Heart left ventricle (tissue), 16 donors: ENCODE data around the gene GNAT1. TPM values are rescaled to one million over a fixed set of nuclear protein-coding genes. Genes with fewer than 3 reads are reported as not detected.
A peak's percentile ranks its signal among the peaks of the same experiment; 100 is the strongest.

Experiments
- ATAC-seq, 4 donors: fragments of 200-7000 bp; cut with Tn5 transposase; one replicate each; pipeline ENCODE4 v1.9.1; 2020 to 2022; ENCODE audit warnings: moderate library complexity in 4 of 4, mild to moderate bottlenecking in 3 of 4, moderate number of reproducible peaks in 1 of 4
- DNase-seq, 5 donors: peaks; one replicate each; pipeline ENCODE4 v3.0.0-alpha.2; 2020
- H3K27ac ChIP-seq, 12 donors: fragments of 200-600 bp; sonication (generic) in 4 of 12; one replicate each; pipeline versions ENCODE4 v1.5.0 to v1.8.0; 2016 to 2022; ENCODE audit warnings: mild to moderate bottlenecking in 2 of 12
- H3K27me3 ChIP-seq, 9 donors: fragments of 200-600 bp; sonication (generic) in 2 of 9; one replicate each; pipeline versions ENCODE4 v1.5.1 to v1.8.0; 2016 to 2022; ENCODE audit warnings: mild to moderate bottlenecking in 3 of 9
- H3K36me3 ChIP-seq, 9 donors: fragments of 200-600 bp; sonication (generic) in 2 of 9; one replicate each; pipeline versions ENCODE4 v1.5.0 to v1.8.0; 2018 to 2022; ENCODE audit warnings: mild to moderate bottlenecking in 2 of 9
- H3K4me1 ChIP-seq, 12 donors: fragments of 200-600 bp; sonication (generic) in 4 of 12; one replicate each; pipeline versions ENCODE4 v1.5.0 to v1.8.0; 2016 to 2022; ENCODE audit warnings: mild to moderate bottlenecking in 3 of 12
- H3K4me3 ChIP-seq, 12 donors: fragments of 200-600 bp; sonication (generic) in 4 of 12; one replicate each; pipeline versions ENCODE4 v1.5.0 to v1.8.0; 2017 to 2022; ENCODE audit warnings: mild to moderate bottlenecking in 9 of 12, moderate library complexity in 4 of 12
- H3K9me3 ChIP-seq, 12 donors: fragments of 200-600 bp; sonication (generic) in 4 of 12; one replicate each; pipeline versions ENCODE4 v1.5.0 to v1.8.0; 2016 to 2022; ENCODE audit warnings: mild to moderate bottlenecking in 1 of 12
- POLR2A ChIP-seq, 2 donors: fragments of 450-650 bp; IDR thresholded peaks; one replicate each; pipeline ENCODE4 v1.6.1; 2017; ENCODE audit warnings: antibody characterized with exemption in 2 of 2, mild to moderate bottlenecking in 2 of 2, moderate library complexity in 2 of 2
- WGBS, 4 donors: extraction: QIAGEN DNeasy Blood & Tissue Kit in 2 of 4; methylation state at CpG; one replicate each; pipeline versions ENCODE4 v1.1.5 to v1.1.7; 2013 to 2018; 5-methylcytosine and 5-hydroxymethylcytosine counted together
- intact Hi-C, 10 donors: fragments of 100-400 bp; cut with DNase I; formaldehyde crosslinking; loops; one replicate each; pipeline versions ENCODE4 v1.11.1 to v1.14.2; 2022
- microRNA counts, 2 donors: library from miRNA; unstranded; fragments of <30 nt; microRNA quantifications; one replicate each; lab custom pipeline; 2016
- microRNA-seq, 4 donors: library from miRNA; unstranded; fragments of <30 nt; microRNA quantifications; one replicate each; pipeline versions ENCODE4 to v1.2.0, GENCODE V29; 2017 to 2020
- polyA plus RNA-seq, 2 donors: library from polyadenylated mRNA; stranded (reverse); fragments of 200-250 nt; gene quantifications; one replicate each; pipeline ENCODE4 v1.2.3, GENCODE V29; 2013
- total RNA-seq, 9 donors: library from RNA; depleted of rRNA in 2 of 9; stranded (reverse); fragments of >200 nt in 2 of 9; fragmentation: NEBNext Ultra II Directional in 3 of 9; extraction: Animal tissue kit (Norgen Biotek cat#: 25700) in 3 of 9; gene quantifications; one replicate each; pipeline versions ENCODE4 v1.1.0 to v1.2.4, GENCODE V29; 2016 to 2023
- TF ChIP-seq, protein P1 (sequence below), 12 donors: fragments of 200-600 bp; sonication (generic) in 4 of 12; IDR thresholded peaks; one replicate each; pipeline versions ENCODE4 v1.5.0 to v1.8.0; 2018 to 2022; ENCODE audit warnings: antibody characterized with exemption in 12 of 12, mild to moderate bottlenecking in 5 of 12
- donor health status: ischemic (EF 13 %, LVEDD 7.1; RV severe dilation, severe dysfunction).
- donor health status: healthy with polysubstance abuse.
- donor health status: DM: no; HTN: yes; CAD: no.
- donor health status: DM: no; HTN: no; CAD: no.
- donor health status: ischemic (EF 25% LVEDD 6.9; RV normal size, moderate dysfunction).
- donor health status: ischemic (EF 25% LVEDD 5.7; RV mildly dilated, moderate dysfunction).
- donor health status: healthy.
- donor health status: DM: yes; HTN: yes; CAD: no.
- donor health status: ischemic (EF 35%, LVEDD 5.7; RV mildly dilated, moderate dysfunction).
- donor health status: nonischemic (EF 11% LVEDD 7.7; RV severe dilation, severe dysfunction).
- donor health status: DM: yes; HTN: yes; CAD: no.
- donor health status: PGD.
- donor health status: ischemic (EF 29% LVEDD 5.4; RV normal size, mild dysfunction).
- donor health status: nonischemic (EF 23%, LVEDD 6.1; RV moderate dilation, normal function).

Gene GNAT1
- total and polyA plus RNA-seq, 11 donors, result 0.40 TPM; not detected in 10

GRCh38 chr3:50245831-50246516 lies 54.6 kb downstream of the GNAT1 start:
- WGBS, 4 donors, result 1 to 5% (median 2%) methylated on average over 11 to 25 of the region's 25 CpGs
- Histone ChIP-seq H3K4me1 (peaks cover 34 to 100% (median 96%) of the 10 kb centered on the region in 12 donors), H3K27ac (peak overlapping the region; percentile 85 to 99 (median 94)), H3K27me3 (no peaks in the 10 kb centered on the region), H3K36me3 (peaks cover 0 to 54% (median 6%) of the 10 kb centered on the region in 9 donors), H3K9me3 (no peaks in the 10 kb centered on the region), H3K4me3 (peak overlapping the region; percentile 6 to 58 (median 49))
- intact Hi-C loops, result loop anchor here in 5 of 10 donors (1.0 to 2.0 kb wide), 3 partner anchors 19 to 27 kb away; no protein-coding TSS in a partner anchor
- DNase-seq, result peak; percentile 91 to 95 (median 93)
- peak; percentile 62 to 77 (median 74) for ATAC-seq
- TF ChIP-seq, protein P1, sequence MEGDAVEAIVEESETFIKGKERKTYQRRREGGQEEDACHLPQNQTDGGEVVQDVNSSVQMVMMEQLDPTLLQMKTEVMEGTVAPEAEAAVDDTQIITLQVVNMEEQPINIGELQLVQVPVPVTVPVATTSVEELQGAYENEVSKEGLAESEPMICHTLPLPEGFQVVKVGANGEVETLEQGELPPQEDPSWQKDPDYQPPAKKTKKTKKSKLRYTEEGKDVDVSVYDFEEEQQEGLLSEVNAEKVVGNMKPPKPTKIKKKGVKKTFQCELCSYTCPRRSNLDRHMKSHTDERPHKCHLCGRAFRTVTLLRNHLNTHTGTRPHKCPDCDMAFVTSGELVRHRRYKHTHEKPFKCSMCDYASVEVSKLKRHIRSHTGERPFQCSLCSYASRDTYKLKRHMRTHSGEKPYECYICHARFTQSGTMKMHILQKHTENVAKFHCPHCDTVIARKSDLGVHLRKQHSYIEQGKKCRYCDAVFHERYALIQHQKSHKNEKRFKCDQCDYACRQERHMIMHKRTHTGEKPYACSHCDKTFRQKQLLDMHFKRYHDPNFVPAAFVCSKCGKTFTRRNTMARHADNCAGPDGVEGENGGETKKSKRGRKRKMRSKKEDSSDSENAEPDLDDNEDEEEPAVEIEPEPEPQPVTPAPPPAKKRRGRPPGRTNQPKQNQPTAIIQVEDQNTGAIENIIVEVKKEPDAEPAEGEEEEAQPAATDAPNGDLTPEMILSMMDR (IDR thresholded peaks at IDR 0.05), result peak; percentile 95 to 99 (median 98)
- no peak for TF ChIP-seq POLR2A (IDR thresholded peaks at IDR 0.05)

- DNase-seq (peak in 3 of 5 donors; percentile 70 to 84 (median 75)), ATAC-seq (peak; percentile 13 to 61 (median 41))
- TF ChIP-seq, protein P1 (IDR thresholded peaks at IDR 0.05), result peak in 4 of 12 donors; percentile 3 to 47 (median 26)
- peak in 1 of 2 donors; percentile 14 for TF ChIP-seq POLR2A (IDR thresholded peaks at IDR 0.05)
- peak overlapping the region in 11 of 12 donors; percentile 9 to 58 (median 49) for H3K4me3 ChIP-seq
- H3K4me1 ChIP-seq, result peaks cover 33 to 100% (median 96%) of the 10 kb centered on the region in 12 donors
- peaks cover 0 to 57% (median 6%) of the 10 kb centered on the region in 9 donors for H3K36me3 ChIP-seq
- intact Hi-C loops, result loop anchor here in 5 of 10 donors (1.0 to 2.0 kb wide), 3 partner anchors 19 to 27 kb away; no protein-coding TSS in a partner anchor
- no peaks in the 10 kb centered on the region for H3K9me3 ChIP-seq
- peak overlapping the region; percentile 85 to 99 (median 94) for H3K27ac ChIP-seq
- H3K27me3 ChIP-seq, result no peaks in the 10 kb centered on the region
- WGBS, 4 donors, result 28 to 36% (median 30%) methylated on average over 10 of the region's 10 CpGs
These were observed 55.1 kb downstream of the GNAT1 start for GRCh38 chr3:50246517-50246954.

MicroRNAs encoded within 50 kb of the gene (microRNA counts, 767-probe panel; counts per million panel counts)
- 0 to 71.6 counts per million in 2 donors for microRNA hsa-miR-566 (lab: Ali Mortazavi, UCI)

Small RNA genes lying within 50 kb of the gene (microRNA-seq; reads per million reads assigned to microRNA genes)
- gene MIR566 (0 reads per million in 4 donors), gene MIR5787 (0 to 0.06 (median 0) reads per million in 4 donors)

Other genes with a start within 250 kb of the GNAT1 start
- gene RBM5, start 102.7 kb upstream of the GNAT1 start, total RNA-seq, result 10 to 100 TPM; 37.4 to 77.3 (median 55.8) TPM
- 10 to 100 TPM; 32.5 to 50.2 TPM for gene RBM5, start 102.7 kb upstream of the GNAT1 start, polyA plus RNA-seq
- gene SEMA3F, start 36.3 kb upstream of the GNAT1 start, total RNA-seq, result 10 to 100 TPM in 6 of 9 donors, 1 to 10 TPM in 3; 6.1 to 94.1 (median 11.3) TPM
- 10 to 100 TPM in 1 of 2 donors, 1 to 10 TPM in 1; 9.3 to 23.9 TPM for gene SEMA3F, start 36.3 kb upstream of the GNAT1 start, polyA plus RNA-seq
- 10 to 100 TPM in 3 of 9 donors, 1 to 10 TPM in 6; 3.6 to 14.8 (median 8.4) TPM for gene SLC38A3, start 13.7 kb downstream of the GNAT1 start, total RNA-seq
- gene SLC38A3, start 13.7 kb downstream of the GNAT1 start, polyA plus RNA-seq, result 1 to 10 TPM; 1.0 to 8.8 TPM
- 100 to 1,000 TPM; 106 to 365 (median 140) TPM for gene GNAI2, start 44.6 kb downstream of the GNAT1 start, total RNA-seq
- gene GNAI2, start 44.6 kb downstream of the GNAT1 start, polyA plus RNA-seq, result 100 to 1,000 TPM in 1 of 2 donors, 10 to 100 TPM in 1; 93.2 to 180 TPM
- gene SEMA3B, start 77.5 kb downstream of the GNAT1 start, total RNA-seq, result 10 to 100 TPM; 12.9 to 60.1 (median 17.8) TPM
- gene SEMA3B, start 77.5 kb downstream of the GNAT1 start, polyA plus RNA-seq, result 10 to 100 TPM; 21.1 to 37.5 TPM
- 10 to 100 TPM in 8 of 9 donors, 1 to 10 TPM in 1; 8.8 to 68.3 (median 31.5) TPM for gene LSMEM2, start 87.5 kb downstream of the GNAT1 start, total RNA-seq
- 10 to 100 TPM in 1 of 2 donors, 1 to 10 TPM in 1; 1.3 to 29.7 TPM for gene LSMEM2, start 87.5 kb downstream of the GNAT1 start, polyA plus RNA-seq
- 10 to 100 TPM; 47.5 to 94.9 (median 61.4) TPM for gene IFRD2, start 100.8 kb downstream of the GNAT1 start, total RNA-seq
- gene IFRD2, start 100.8 kb downstream of the GNAT1 start, polyA plus RNA-seq, result 100 to 1,000 TPM in 1 of 2 donors, 10 to 100 TPM in 1; 80.5 to 106 TPM
- gene HYAL3, start 107.8 kb downstream of the GNAT1 start, total RNA-seq, result 1 to 10 TPM; 1.0 to 3.2 (median 1.6) TPM
- 1 to 10 TPM; 2.1 to 3.1 TPM for gene HYAL3, start 107.8 kb downstream of the GNAT1 start, polyA plus RNA-seq
- gene NAA80, start 107.8 kb downstream of the GNAT1 start, total RNA-seq, result 10 to 100 TPM in 4 of 9 donors, 1 to 10 TPM in 5; 8.0 to 13.9 (median 9.8) TPM
- gene NAA80, start 107.8 kb downstream of the GNAT1 start, polyA plus RNA-seq, result 10 to 100 TPM in 1 of 2 donors, 1 to 10 TPM in 1; 5.0 to 10.4 TPM
- 10 to 100 TPM; 36.9 to 99.7 (median 57.8) TPM for gene HYAL1, start 112.0 kb downstream of the GNAT1 start, total RNA-seq
- 10 to 100 TPM; 37.6 to 60.7 TPM for gene HYAL1, start 112.0 kb downstream of the GNAT1 start, polyA plus RNA-seq
- gene HYAL2, start 131.1 kb downstream of the GNAT1 start, total RNA-seq, result 100 to 1,000 TPM in 2 of 9 donors, 10 to 100 TPM in 7; 24.0 to 234 (median 48.5) TPM
- 100 to 1,000 TPM in 1 of 2 donors, 10 to 100 TPM in 1; 52.2 to 119 TPM for gene HYAL2, start 131.1 kb downstream of the GNAT1 start, polyA plus RNA-seq
- 10 to 100 TPM; 24.5 to 34.9 (median 29.0) TPM for gene TUSC2, start 136.6 kb downstream of the GNAT1 start, total RNA-seq
- 10 to 100 TPM; 27.6 to 68.1 TPM for gene TUSC2, start 136.6 kb downstream of the GNAT1 start, polyA plus RNA-seq
- gene RASSF1, start 149.2 kb downstream of the GNAT1 start, total RNA-seq, result 10 to 100 TPM in 7 of 9 donors, 1 to 10 TPM in 2; 7.9 to 25.5 (median 11.4) TPM
- 10 to 100 TPM; 14.2 to 58.6 TPM for gene RASSF1, start 149.2 kb downstream of the GNAT1 start, polyA plus RNA-seq
- gene ZMYND10, start 154.1 kb downstream of the GNAT1 start, total RNA-seq, result 1 to 10 TPM in 2 of 9 donors, under 1 TPM in 2, not detected in 5; 0.49 to 1.4 (median 1.0) TPM
- gene ZMYND10, start 154.1 kb downstream of the GNAT1 start, polyA plus RNA-seq, result under 1 TPM; 0.15 to 0.29 TPM
- 10 to 100 TPM; 12.0 to 18.4 (median 15.3) TPM for gene NPRL2, start 159.2 kb downstream of the GNAT1 start, total RNA-seq
- gene NPRL2, start 159.2 kb downstream of the GNAT1 start, polyA plus RNA-seq, result 10 to 100 TPM; 14.4 to 19.0 TPM
- 10 to 100 TPM in 2 of 9 donors, 1 to 10 TPM in 7; 4.9 to 16.5 (median 7.8) TPM for gene CYB561D2, start 159.3 kb downstream of the GNAT1 start, total RNA-seq
- gene CYB561D2, start 159.3 kb downstream of the GNAT1 start, polyA plus RNA-seq, result 10 to 100 TPM in 1 of 2 donors, 1 to 10 TPM in 1; 6.7 to 18.6 TPM
- gene TMEM115, start 167.9 kb downstream of the GNAT1 start, total RNA-seq, result 10 to 100 TPM; 20.5 to 56.4 (median 28.9) TPM
- 10 to 100 TPM; 21.6 to 57.3 TPM for gene TMEM115, start 167.9 kb downstream of the GNAT1 start, polyA plus RNA-seq